HEK293T (cell line): Measurements from ENCODE around the gene CDH20.

Source experiments
- BHLHE40 ChIP-seq: fragments of 450-650 bp; IDR thresholded peaks from 2 replicates; pipeline ENCODE4 v1.6.1; 2016; ENCODE audit warnings: mild to moderate bottlenecking, moderate library complexity, borderline replicate concordance
- FOXM1 ChIP-seq: fragments of 450-650 bp; IDR thresholded peaks from 2 replicates; pipeline ENCODE4 v1.6.1; 2017; ENCODE audit warnings: mild to moderate bottlenecking, borderline replicate concordance
- L3MBTL2 ChIP-seq: fragments of 450-650 bp; conservative IDR thresholded peaks from 2 replicates; pipeline ENCODE4 v1.6.1; 2016; ENCODE audit warnings: mild to moderate bottlenecking
- NFRKB ChIP-seq: fragments of 450-650 bp; IDR thresholded peaks from 2 replicates; pipeline ENCODE4 v1.6.1; 2016; ENCODE audit warnings: mild to moderate bottlenecking, moderate library complexity
- SP1 ChIP-seq: fragments of 450-650 bp; IDR thresholded peaks from 2 replicates; pipeline ENCODE4 v1.6.1; 2017
- SUZ12 ChIP-seq: fragments of 450-650 bp; IDR thresholded peaks from 2 replicates; pipeline ENCODE4 v1.6.1; 2016; ENCODE audit warnings: mild to moderate bottlenecking
- TARDBP ChIP-seq: fragments of 450-650 bp; IDR thresholded peaks from 2 replicates; pipeline ENCODE4 v1.6.1; 2016
- ZNF384 ChIP-seq: fragments of 450-650 bp; IDR thresholded peaks from 2 replicates; pipeline ENCODE4 v1.6.1; 2016
- TF ChIP-seq, protein P1 (sequence below): fragments of 450-650 bp; IDR thresholded peaks from 2 replicates; pipeline ENCODE4 v1.6.1; 2016

DNA sequence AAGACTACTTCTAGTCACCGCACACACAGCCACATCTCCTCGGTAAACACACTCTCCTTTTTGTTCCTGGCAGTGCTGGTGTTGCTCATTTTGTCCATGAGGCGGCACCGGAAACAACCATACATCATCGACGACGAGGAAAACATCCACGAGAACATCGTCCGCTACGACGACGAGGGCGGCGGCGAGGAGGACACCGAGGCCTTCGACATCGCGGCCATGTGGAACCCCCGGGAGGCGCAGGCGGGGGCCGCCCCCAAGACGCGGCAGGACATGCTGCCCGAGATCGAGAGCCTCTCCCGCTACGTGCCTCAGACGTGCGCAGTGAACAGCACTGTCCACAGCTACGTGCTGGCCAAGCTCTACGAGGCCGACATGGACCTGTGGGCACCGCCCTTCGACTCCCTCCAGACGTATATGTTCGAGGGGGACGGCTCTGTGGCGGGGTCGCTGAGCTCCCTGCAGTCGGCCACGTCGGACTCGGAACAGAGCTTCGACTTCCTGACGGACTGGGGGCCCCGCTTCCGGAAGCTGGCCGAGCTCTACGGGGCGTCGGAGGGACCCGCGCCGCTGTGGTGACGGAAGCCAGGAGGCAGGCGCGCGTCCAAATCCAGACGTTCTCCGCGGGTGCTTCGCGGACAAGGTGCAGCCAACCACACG, 221.0 kb downstream of the CDH20 start:
- TF ChIP-seq SP1 (no peak), L3MBTL2 (no peak), SUZ12 (no peak), FOXM1 (no peak), ZNF384 (no peak), BHLHE40 (no peak), TARDBP (no peak), NFRKB (no peak)
- TF ChIP-seq, protein P1, sequence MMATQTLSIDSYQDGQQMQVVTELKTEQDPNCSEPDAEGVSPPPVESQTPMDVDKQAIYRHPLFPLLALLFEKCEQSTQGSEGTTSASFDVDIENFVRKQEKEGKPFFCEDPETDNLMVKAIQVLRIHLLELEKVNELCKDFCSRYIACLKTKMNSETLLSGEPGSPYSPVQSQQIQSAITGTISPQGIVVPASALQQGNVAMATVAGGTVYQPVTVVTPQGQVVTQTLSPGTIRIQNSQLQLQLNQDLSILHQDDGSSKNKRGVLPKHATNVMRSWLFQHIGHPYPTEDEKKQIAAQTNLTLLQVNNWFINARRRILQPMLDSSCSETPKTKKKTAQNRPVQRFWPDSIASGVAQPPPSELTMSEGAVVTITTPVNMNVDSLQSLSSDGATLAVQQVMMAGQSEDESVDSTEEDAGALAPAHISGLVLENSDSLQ: no peak
